GM20000 (cell line): Measurements from ENCODE around the gene NDUFS8.

Source experiments
- DNase-seq: peaks from one replicate; pipeline ENCODE4 v3.0.0; 2012; ENCODE audit warnings: low spot score
- TF ChIP-seq, protein P1 (sequence below): IDR thresholded peaks from 2 replicates; pipeline ENCODE4 v1.5.1; 2012; ENCODE audit warnings: mild to moderate bottlenecking, control low read depth; ENCODE audit errors: extremely low read depth, missing control alignments

The NDUFS8 gene

DNA sequence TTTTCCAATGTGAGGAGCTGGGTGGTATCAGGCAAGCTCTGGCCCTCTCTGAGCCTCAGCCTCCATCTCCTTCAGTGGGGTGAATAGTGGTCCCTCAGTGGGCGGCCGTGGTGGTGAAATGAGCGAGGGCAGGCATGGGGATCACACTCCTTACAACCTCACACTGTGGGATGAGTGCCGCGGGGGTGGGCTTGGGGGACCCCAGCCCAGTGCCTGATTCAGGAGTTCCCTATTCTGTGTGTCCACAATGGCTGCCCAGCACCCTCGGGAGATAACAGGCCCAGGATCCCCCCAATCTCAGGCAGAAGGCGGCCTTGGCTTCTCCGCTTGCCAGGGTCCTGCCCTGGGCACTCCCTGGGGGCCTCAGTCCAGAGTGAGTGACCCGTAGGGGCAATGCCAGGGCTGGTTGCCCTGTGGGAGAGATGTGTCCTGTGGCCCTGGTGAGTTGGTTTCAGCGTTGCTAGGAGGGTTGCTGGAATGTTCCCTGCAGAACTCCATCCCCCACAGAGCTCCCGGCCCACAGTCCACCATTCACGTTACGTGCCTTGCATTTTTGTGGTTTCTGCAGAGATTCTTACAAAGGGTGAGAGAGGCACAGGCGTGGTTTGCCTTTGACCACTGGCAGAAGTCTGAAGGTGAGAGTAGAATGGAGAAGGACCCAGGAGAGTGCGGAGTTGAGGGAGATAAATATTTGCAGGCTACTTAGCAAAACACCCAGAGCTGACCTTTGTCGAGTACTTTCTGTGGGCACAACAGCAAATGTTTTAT lies 17.5 kb upstream of the NDUFS8 start:
- no peak for DNase-seq
- TF ChIP-seq, protein P1, sequence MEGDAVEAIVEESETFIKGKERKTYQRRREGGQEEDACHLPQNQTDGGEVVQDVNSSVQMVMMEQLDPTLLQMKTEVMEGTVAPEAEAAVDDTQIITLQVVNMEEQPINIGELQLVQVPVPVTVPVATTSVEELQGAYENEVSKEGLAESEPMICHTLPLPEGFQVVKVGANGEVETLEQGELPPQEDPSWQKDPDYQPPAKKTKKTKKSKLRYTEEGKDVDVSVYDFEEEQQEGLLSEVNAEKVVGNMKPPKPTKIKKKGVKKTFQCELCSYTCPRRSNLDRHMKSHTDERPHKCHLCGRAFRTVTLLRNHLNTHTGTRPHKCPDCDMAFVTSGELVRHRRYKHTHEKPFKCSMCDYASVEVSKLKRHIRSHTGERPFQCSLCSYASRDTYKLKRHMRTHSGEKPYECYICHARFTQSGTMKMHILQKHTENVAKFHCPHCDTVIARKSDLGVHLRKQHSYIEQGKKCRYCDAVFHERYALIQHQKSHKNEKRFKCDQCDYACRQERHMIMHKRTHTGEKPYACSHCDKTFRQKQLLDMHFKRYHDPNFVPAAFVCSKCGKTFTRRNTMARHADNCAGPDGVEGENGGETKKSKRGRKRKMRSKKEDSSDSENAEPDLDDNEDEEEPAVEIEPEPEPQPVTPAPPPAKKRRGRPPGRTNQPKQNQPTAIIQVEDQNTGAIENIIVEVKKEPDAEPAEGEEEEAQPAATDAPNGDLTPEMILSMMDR = no peak

DNA sequence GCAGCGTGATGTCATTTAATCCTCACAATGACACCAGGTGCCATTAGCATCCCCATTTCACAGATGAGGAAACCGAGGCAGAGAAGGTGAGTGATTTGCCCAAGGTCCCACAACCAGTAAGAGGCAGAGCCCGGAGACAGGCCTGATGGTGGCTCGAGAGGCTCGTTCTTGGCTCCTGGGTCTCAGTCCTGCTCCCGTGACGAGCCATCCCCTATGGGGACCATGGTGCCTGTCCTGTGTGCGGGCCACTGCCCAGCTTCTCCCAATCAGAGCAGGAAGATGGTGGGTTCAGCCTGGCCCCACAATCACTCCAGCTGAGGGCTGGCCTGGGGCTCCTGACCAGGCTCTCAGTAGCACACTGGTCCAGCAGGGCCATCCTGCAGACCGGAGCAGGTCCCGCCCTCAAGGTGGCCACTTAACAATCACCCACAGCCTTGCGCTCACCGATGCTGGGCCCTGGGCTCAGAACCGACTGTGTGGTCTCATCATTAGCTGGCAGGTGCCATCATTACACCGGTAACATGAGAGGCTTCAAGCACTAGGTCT lies 16.8 kb upstream of the NDUFS8 start:
- no peak for DNase-seq
- TF ChIP-seq, protein P1 = no peak

DNA sequence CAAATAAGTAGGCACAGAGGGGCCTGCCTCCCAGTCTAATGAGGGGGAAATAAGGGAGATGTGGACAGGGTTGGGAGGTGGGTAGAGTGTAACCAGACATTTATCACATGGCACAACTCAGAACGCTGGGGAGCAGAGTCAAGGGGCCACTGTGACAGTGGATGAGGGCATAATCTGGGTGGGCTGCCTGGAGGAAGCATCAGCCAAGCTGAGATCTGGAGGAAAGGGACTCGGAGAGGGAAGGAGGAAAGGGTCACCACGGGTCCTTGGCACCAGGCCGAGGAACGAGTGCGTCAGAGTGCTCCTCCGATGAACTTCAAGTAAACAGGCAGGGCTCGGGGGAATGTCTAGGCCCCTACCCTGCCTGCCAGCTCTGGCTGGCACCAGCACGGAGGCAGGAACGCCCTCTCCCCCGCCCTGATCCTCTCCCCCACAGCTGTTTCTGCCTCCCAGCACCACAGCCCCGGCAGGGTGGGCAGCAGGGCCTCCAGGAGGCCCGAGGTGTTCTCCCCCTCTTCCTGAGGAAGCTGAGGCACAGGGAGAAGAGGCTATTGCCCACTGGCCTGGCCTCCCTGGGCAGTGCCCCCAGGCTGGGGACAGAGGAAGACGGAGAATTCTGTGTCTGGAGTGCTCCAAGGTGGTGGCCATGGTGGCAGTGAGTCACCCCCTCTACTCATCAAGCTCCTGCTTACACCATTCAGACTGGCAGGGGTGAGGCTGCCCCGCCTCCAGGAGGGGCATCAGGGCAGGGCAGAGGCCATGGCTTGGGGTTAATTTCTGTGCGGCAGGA lies 16.1 kb upstream of the NDUFS8 start:
- TF ChIP-seq, protein P1 = no peak
- DNase-seq = no peak

DNA sequence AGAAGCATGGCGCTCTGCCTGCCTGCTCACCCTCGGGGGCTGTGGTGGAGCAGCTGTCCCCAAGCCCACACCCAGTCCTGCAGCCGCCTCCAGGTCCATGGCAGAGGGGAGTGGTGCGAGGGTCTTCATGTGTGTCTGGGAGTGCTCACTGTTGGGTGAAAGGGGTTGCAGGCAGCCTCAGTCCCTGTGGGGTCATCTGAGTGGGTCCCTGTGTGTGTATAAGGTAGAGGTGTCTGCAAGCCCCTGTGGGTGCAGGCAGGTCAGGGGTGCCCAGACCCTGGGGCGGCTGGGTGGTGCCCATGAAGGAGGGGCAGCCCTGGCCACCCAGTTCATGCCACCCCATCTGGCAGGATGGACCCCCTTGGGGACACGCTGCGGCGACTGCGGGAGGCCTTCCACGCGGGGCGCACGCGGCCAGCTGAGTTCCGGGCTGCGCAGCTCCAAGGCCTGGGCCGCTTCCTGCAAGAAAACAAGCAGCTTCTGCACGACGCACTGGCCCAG lies 15.5 kb upstream of the NDUFS8 start:
- TF ChIP-seq, protein P1 = no peak
- no peak for DNase-seq

DNA sequence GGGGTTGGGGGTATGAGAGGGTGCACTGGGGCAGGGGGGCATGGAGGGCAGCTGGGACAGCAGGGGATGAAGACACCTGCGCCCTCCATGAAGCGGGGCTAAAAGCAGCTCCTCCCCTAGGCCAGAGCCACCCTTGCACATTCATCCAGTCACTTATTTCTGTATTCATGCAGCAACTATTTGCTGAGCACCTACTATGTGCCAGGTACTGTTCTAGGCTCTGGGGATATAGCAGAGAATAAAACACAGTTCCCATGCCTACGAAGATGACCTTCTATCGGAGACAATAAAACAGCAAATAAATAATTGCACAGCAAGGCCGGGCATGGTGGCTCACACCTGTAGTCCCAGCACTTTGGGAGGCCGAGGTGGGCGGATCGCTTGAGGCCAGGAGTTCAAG lies 15.0 kb upstream of the NDUFS8 start:
- TF ChIP-seq, protein P1 = no peak
- DNase-seq = no peak

DNA sequence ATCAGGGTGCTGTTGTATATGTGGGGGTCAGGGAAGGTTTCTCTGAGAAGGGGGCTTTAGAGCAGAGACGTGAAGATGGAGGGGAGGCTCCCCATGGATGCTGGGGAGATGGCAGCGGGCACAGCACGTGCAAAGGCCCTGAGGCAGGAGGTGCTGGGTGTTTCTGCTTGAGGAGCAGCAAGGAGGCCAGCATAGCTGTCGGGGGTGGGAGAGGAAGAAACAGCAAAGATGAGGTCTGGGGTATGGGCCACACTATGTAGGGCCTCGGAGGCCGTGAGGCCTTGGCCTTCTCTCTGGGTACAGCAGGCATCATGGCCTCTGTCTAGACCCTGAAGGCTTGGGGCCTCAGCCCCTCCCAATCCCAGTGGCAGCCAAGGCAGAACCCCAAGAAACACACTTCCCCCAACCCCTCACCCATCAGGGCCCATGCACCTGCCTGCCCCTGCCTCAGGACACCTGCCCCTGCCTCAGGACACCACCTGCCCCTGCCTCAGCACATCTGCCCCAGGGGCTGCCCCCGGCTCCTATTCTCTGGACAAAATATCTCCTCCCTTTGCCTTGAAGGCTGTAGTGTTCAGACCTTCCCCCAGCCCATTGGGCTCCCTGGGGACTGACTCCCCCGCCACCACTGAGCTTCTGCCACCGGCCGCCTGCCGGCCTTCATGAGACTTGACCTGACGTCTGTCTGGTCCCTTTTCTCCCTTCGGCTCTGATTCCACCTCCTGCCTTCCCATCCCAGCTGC lies 14.1 kb upstream of the NDUFS8 start:
- no peak for DNase-seq
- TF ChIP-seq, protein P1 = no peak
